Measurements from ENCODE around the gene NPAS1. TPM values are rescaled to one million over a fixed set of nuclear protein-coding genes. Genes with fewer than 3 reads are reported as not detected.

NPAS1 gene
- polyA plus RNA-seq, 3 donors, result not detected

GRCh38 chr19:47044946-47045866 is 25.6 kb downstream of the NPAS1 start:
- Mint-ChIP-seq H3K4me3 (no peak overlapping the region), H3K27me3 (ENCODE audit: low read depth in 3 of 3) (peaks cover 0 to 2% (median 0%) of the 10 kb centered on the region in 3 donors), H3K9me3 (peaks cover 0 to 3% (median 2%) of the 10 kb centered on the region in 7 donors), H3K27ac (no peak overlapping the region), H3K36me3 (peaks cover 8 to 22% of the 10 kb centered on the region in 2 donors), H3K4me1 (peaks cover 14% of the 10 kb centered on the region)
- H3K27me3 ChIP-seq (ENCODE audit: control insufficient read depth in 2 of 2, insufficient read depth in 2 of 2, low read length in 2 of 2), result no peaks in the 10 kb centered on the region
- H3K4me1 ChIP-seq (ENCODE audit: control insufficient read depth in 1 of 2, insufficient read depth in 2 of 2, low read length in 2 of 2), result peaks cover 10 to 18% of the 10 kb centered on the region in 2 donors
- peaks cover 4 to 8% of the 10 kb centered on the region in 2 donors for H3K36me3 ChIP-seq (replicated peaks in 1 of 2; ENCODE audit: control insufficient read depth in 1 of 2, insufficient read depth in 2 of 2, low read length in 2 of 2)
- no peak overlapping the region for H2AFZ ChIP-seq (ENCODE audit: insufficient read depth, low read depth, low read length, poor library complexity, severe bottlenecking)
- WGBS (ENCODE audit: insufficient coverage), result 97% methylated on average over 46 of the region's 56 CpGs
- no peak overlapping the region for H3K27ac ChIP-seq (ENCODE audit: low read depth in 1 of 2, low read length in 2 of 2)
- peaks cover 14% of the 10 kb centered on the region for H3K79me2 ChIP-seq (ENCODE audit: insufficient read depth, low read length)
- H3K9me3 ChIP-seq (replicated peaks in 1 of 2; ENCODE audit: control insufficient read depth in 1 of 2, insufficient read depth in 1 of 2, low read length in 2 of 2), result peaks cover 0 to 5% of the 10 kb centered on the region in 2 donors
- TF ChIP-seq CTCF (IDR thresholded peaks at IDR 0.05), result no peak
- DNase-seq, result no peak
- no peak overlapping the region for H3K9ac ChIP-seq (ENCODE audit: insufficient read depth, low read length, poor library complexity, severe bottlenecking)
- no peaks in the 10 kb centered on the region for H4K20me1 ChIP-seq (ENCODE audit: insufficient read depth, low read length)
- H3K4me2 ChIP-seq (replicated peaks; ENCODE audit: extremely low read depth, low read length, poor library complexity, severe bottlenecking), result no peak overlapping the region
- H3K4me3 ChIP-seq (replicated peaks in 1 of 3; ENCODE audit: low read depth in 2 of 3, low read length in 3 of 3), result no peak overlapping the region
- intact Hi-C loops (cut with micrococcal nuclease), result no loop called here

- peaks cover 0 to 5% of the 10 kb centered on the region in 2 donors for H3K9me3 ChIP-seq (replicated peaks in 1 of 2; ENCODE audit: control insufficient read depth in 1 of 2, insufficient read depth in 1 of 2, low read length in 2 of 2)
- peaks cover 4 to 8% of the 10 kb centered on the region in 2 donors for H3K36me3 ChIP-seq (replicated peaks in 1 of 2; ENCODE audit: control insufficient read depth in 1 of 2, insufficient read depth in 2 of 2, low read length in 2 of 2)
- no peak overlapping the region for H3K4me3 ChIP-seq (replicated peaks in 1 of 3; ENCODE audit: low read depth in 2 of 3, low read length in 3 of 3)
- no peak for TF ChIP-seq CTCF (IDR thresholded peaks at IDR 0.05)
- DNase-seq, result no peak
- H2AFZ ChIP-seq (ENCODE audit: insufficient read depth, low read depth, low read length, poor library complexity, severe bottlenecking), result no peak overlapping the region
- H3K27me3 Mint-ChIP-seq (ENCODE audit: low read depth in 3 of 3), result peaks cover 0 to 2% (median 0%) of the 10 kb centered on the region in 3 donors
- intact Hi-C loops (cut with micrococcal nuclease), result no loop called here
- H3K4me3 Mint-ChIP-seq, result no peak overlapping the region
- H3K36me3 Mint-ChIP-seq, result peaks cover 8 to 22% of the 10 kb centered on the region in 2 donors
- no peaks in the 10 kb centered on the region for H3K27me3 ChIP-seq (ENCODE audit: control insufficient read depth in 2 of 2, insufficient read depth in 2 of 2, low read length in 2 of 2)
- H4K20me1 ChIP-seq (ENCODE audit: insufficient read depth, low read length), result no peaks in the 10 kb centered on the region
- H3K4me1 ChIP-seq (ENCODE audit: control insufficient read depth in 1 of 2, insufficient read depth in 2 of 2, low read length in 2 of 2), result peaks cover 10 to 18% of the 10 kb centered on the region in 2 donors
- no peak overlapping the region for H3K27ac ChIP-seq (ENCODE audit: low read depth in 1 of 2, low read length in 2 of 2)
- no peak overlapping the region for H3K4me2 ChIP-seq (replicated peaks; ENCODE audit: extremely low read depth, low read length, poor library complexity, severe bottlenecking)
- peaks cover 14% of the 10 kb centered on the region for H3K79me2 ChIP-seq (ENCODE audit: insufficient read depth, low read length)
- H3K4me1 Mint-ChIP-seq, result peaks cover 19% of the 10 kb centered on the region
- H3K9me3 Mint-ChIP-seq, result peaks cover 0 to 3% (median 2%) of the 10 kb centered on the region in 7 donors
- 96% methylated on average over 40 of the region's 45 CpGs for WGBS (ENCODE audit: insufficient coverage)
- no peak overlapping the region for H3K9ac ChIP-seq (ENCODE audit: insufficient read depth, low read length, poor library complexity, severe bottlenecking)
- no peak overlapping the region for H3K27ac Mint-ChIP-seq
These were observed 26.3 kb downstream of the NPAS1 start for GRCh38 chr19:47045867-47046470.
